Keratinocyte (primary cell): ENCODE results near the gene SLC2A5. TPM values are rescaled to one million over a fixed set of nuclear protein-coding genes. Genes with fewer than 3 reads are reported as not detected.

ENCODE experiments used
- DNase-seq: peaks from one replicate; pipeline ENCODE4 v3.0.0-alpha.2; 2011; ENCODE audit warnings: low read depth, missing footprints, low spot score
- FAIRE-seq: peaks from 2 replicates; lab custom pipeline; 2011; peaks lifted over from hg19 to GRCh38; lab: Jason Lieb, UNC
- H2AFZ ChIP-seq: 2 replicates; pipeline ENCODE4 v1.6.0; 2012; ENCODE audit warnings: low read length, control low read depth, inconsistent platforms; ENCODE audit not compliant: control insufficient read depth
- H3K27ac ChIP-seq: 2 replicates; pipeline ENCODE4 v1.5.1; 2011; ENCODE audit warnings: low read length; ENCODE audit not compliant: control insufficient read depth, insufficient read depth
- H3K27me3 ChIP-seq: 3 replicates; pipeline ENCODE4 v1.6.0; 2011; ENCODE audit warnings: low read length; ENCODE audit not compliant: control insufficient read depth, insufficient read depth; ENCODE audit errors: extremely low read depth
- H3K36me3 ChIP-seq, 2 experiments: 2 replicates in 1 of 2; 3 replicates in 1 of 2; pipeline ENCODE4 v1.5.1; 2011; ENCODE audit warnings: low read length in 2 of 2, mild to moderate bottlenecking in 1 of 2; ENCODE audit not compliant: control insufficient read depth in 2 of 2, insufficient read depth in 2 of 2; ENCODE audit errors: extremely low read depth in 1 of 2
- H3K4me1 ChIP-seq: 3 replicates; pipeline ENCODE4 v1.5.1; 2011; ENCODE audit warnings: low read length; ENCODE audit not compliant: control insufficient read depth, insufficient read depth; ENCODE audit errors: extremely low read depth
- H3K4me2 ChIP-seq: 3 replicates; pipeline ENCODE4 v1.6.0; 2011; ENCODE audit warnings: low read depth, low read length; ENCODE audit not compliant: control insufficient read depth, insufficient read depth; ENCODE audit errors: extremely low read depth
- H3K4me3 ChIP-seq, 3 experiments: fragments of 200-600 bp in 1 of 3; sonication (generic) in 1 of 3; 2 replicates in 2 of 3; 3 replicates in 1 of 3; pipeline ENCODE4 v1.5.1; 2011 to 2016; ENCODE audit warnings: low read length in 3 of 3, mild to moderate bottlenecking in 3 of 3, control low read depth in 2 of 3, inconsistent platforms in 1 of 3, low read depth in 1 of 3, mixed read lengths in 1 of 3, mixed run types in 1 of 3, moderate library complexity in 1 of 3; ENCODE audit not compliant: control insufficient read depth in 2 of 3, insufficient read depth in 2 of 3; ENCODE audit errors: extremely low read depth in 1 of 3
- H3K79me2 ChIP-seq: 2 replicates; pipeline ENCODE4 v1.6.0; 2012; ENCODE audit warnings: low read length; ENCODE audit not compliant: control insufficient read depth, insufficient read depth
- H3K9ac ChIP-seq: 3 replicates; pipeline ENCODE4 v1.6.0; 2011; ENCODE audit warnings: low read length; ENCODE audit not compliant: control insufficient read depth, insufficient read depth; ENCODE audit errors: extremely low read depth
- H3K9me1 ChIP-seq: 3 replicates; pipeline ENCODE4 v1.6.0; 2011; ENCODE audit warnings: low read length; ENCODE audit not compliant: control insufficient read depth, insufficient read depth; ENCODE audit errors: extremely low read depth
- H3K9me3 ChIP-seq: 2 replicates; pipeline ENCODE4 v1.5.1; 2012; ENCODE audit warnings: low read depth, low read length; ENCODE audit not compliant: control insufficient read depth
- H4K20me1 ChIP-seq: 3 replicates; pipeline ENCODE4 v1.6.0; 2011; ENCODE audit warnings: low read length; ENCODE audit not compliant: control insufficient read depth, insufficient read depth; ENCODE audit errors: extremely low read depth
- CTCF ChIP-seq, 3 experiments: IDR thresholded peaks in 1 of 3; conservative IDR thresholded peaks in 1 of 3; optimal IDR thresholded peaks in 1 of 3; 2 replicates in 2 of 3; 3 replicates in 1 of 3; pipeline versions ENCODE3 to v1.5.1; 2011; ENCODE audit warnings: low read length in 3 of 3, mild to moderate bottlenecking in 3 of 3, moderate library complexity in 2 of 3, control low read depth in 1 of 3, inconsistent platforms in 1 of 3; ENCODE audit not compliant: insufficient read depth in 2 of 3; ENCODE audit errors: extremely low read depth in 1 of 3
- EZH2 ChIP-seq: IDR thresholded peaks from one replicate; pipeline ENCODE4 v1.6.1; 2012; ENCODE audit warnings: inconsistent platforms, mild to moderate bottlenecking, low read length, moderate library complexity
- dilution Hi-C: fragments of 300-500 bp; cut with MboI; formaldehyde crosslinking; loops from one replicate; pipeline ENCODE4 v1.7.0; 2020; ENCODE audit warnings: low sequenced_read_pairs; ENCODE audit not compliant: extremely low pct_ligation_motif_present
- polyA plus RNA-seq, 5 experiments: library from polyadenylated mRNA; depleted of rRNA in 3 of 5; stranded (reverse) in 3 of 5; stranded (forward) in 1 of 5; unstranded in 1 of 5; fragments of >200 nt; gene quantifications; 1 replicate in 1 of 5; 2 replicates in 3 of 5; 3 replicates in 1 of 5; pipeline versions ENCODE4 v1.2.1 to v1.2.3, GENCODE V29; 2011 to 2012; ENCODE audit warnings: missing spikeins in 2 of 5, low read depth in 1 of 5, low replicate concordance in 1 of 5

Gene SLC2A5
- polyA plus RNA-seq, 1 donor (not counting 4 experiments of a cell fraction or from before 2014, with no cell fraction given): 0.77 TPM

- TF ChIP-seq CTCF (optimal IDR thresholded peaks at IDR 0.05 in 1 of 3, IDR thresholded peaks at IDR 0.05 in 1 of 3, conservative IDR thresholded peaks at IDR 0.05 in 1 of 3; ENCODE audit: extremely low read depth in 1 of 3, insufficient read depth in 2 of 3, low read length in 3 of 3) (no peak), EZH2 (no peak)
- no peaks in the 10 kb centered on the region for H3K9me3 ChIP-seq
- no peak overlapping the region for H2AFZ ChIP-seq
- H3K79me2 ChIP-seq: no peaks in the 10 kb centered on the region
- no peak overlapping the region for H3K4me3 ChIP-seq
- no peaks in the 10 kb centered on the region for H3K36me3 ChIP-seq
- DNase-seq (no peak), FAIRE-seq (no peak)
- no peak overlapping the region for H3K27ac ChIP-seq
- dilution Hi-C loops: no loop called here
- no peaks in the 10 kb centered on the region for H3K4me1 ChIP-seq
- H3K9ac ChIP-seq: no peak overlapping the region
- H4K20me1 ChIP-seq: no peaks in the 10 kb centered on the region
- no peak overlapping the region for H3K4me2 ChIP-seq
- no peaks in the 10 kb centered on the region for H3K27me3 ChIP-seq
- no peaks in the 10 kb centered on the region for H3K9me1 ChIP-seq
Measured at GRCh38 chr1:9016455-9016854, 53.0 kb downstream of the SLC2A5 start.

GRCh38 chr1:9014475-9015375 is 54.7 kb downstream of the SLC2A5 start:
- FAIRE-seq: no peak
- no peaks in the 10 kb centered on the region for H3K27me3 ChIP-seq
- dilution Hi-C loops: no loop called here

More at GRCh38 chr1:9014475-9015375, 54.7 kb downstream of the SLC2A5 start:
- Histone ChIP-seq H3K27ac (no peak overlapping the region), H4K20me1 (no peaks in the 10 kb centered on the region), H3K36me3 (no peaks in the 10 kb centered on the region), H3K79me2 (no peaks in the 10 kb centered on the region), H3K4me1 (no peaks in the 10 kb centered on the region), H3K9me3 (no peaks in the 10 kb centered on the region), H2AFZ (no peak overlapping the region), H3K4me3 (no peak overlapping the region), H3K4me2 (no peak overlapping the region), H3K9ac (no peak overlapping the region), H3K9me1 (no peaks in the 10 kb centered on the region)
- DNase-seq: no peak
- TF ChIP-seq CTCF (optimal IDR thresholded peaks at IDR 0.05 in 1 of 3, IDR thresholded peaks at IDR 0.05 in 1 of 3, conservative IDR thresholded peaks at IDR 0.05 in 1 of 3; ENCODE audit: extremely low read depth in 1 of 3, insufficient read depth in 2 of 3, low read length in 3 of 3) (no peak), EZH2 (no peak)
